Parathyroid adenoma (tissue), 2 donors: ENCODE data around the gene IQGAP3.

Experiments used
- H2AFZ ChIP-seq: fragments of 300-600 bp; sonication (generic); one replicate; pipeline ENCODE4 v1.7.0; 2017; ENCODE audit warnings: antibody characterized with exemption, mild to moderate bottlenecking
- H3K27ac ChIP-seq: fragments of 300-600 bp; sonication (generic); one replicate; pipeline ENCODE4 v1.7.0; 2017
- H3K27me3 ChIP-seq: fragments of 300-600 bp; sonication (generic); one replicate; pipeline ENCODE4 v1.7.0; 2017; ENCODE audit warnings: low read length; ENCODE audit not compliant: control insufficient read depth, insufficient read depth
- H3K36me3 ChIP-seq: fragments of 300-600 bp; sonication (generic); one replicate; pipeline ENCODE4 v1.7.0; 2017; ENCODE audit warnings: low read length; ENCODE audit not compliant: control insufficient read depth, insufficient read depth
- H3K4me1 ChIP-seq: fragments of 300-600 bp; sonication (generic); one replicate; pipeline ENCODE4 v1.7.0; 2017; ENCODE audit warnings: control low read depth
- H3K4me2 ChIP-seq: fragments of 300-600 bp; sonication (generic); one replicate; pipeline ENCODE4 v1.7.0; 2017; ENCODE audit warnings: low read length
- H3K4me3 ChIP-seq: fragments of 300-600 bp; sonication (generic); one replicate; pipeline ENCODE4 v1.7.0; 2017; ENCODE audit warnings: low read depth, low read length
- H3K79me2 ChIP-seq: fragments of 300-600 bp; sonication (generic); one replicate; pipeline ENCODE4 v1.7.0; 2017; ENCODE audit warnings: control low read depth
- H3K9ac ChIP-seq: fragments of 300-600 bp; sonication (generic); one replicate; pipeline ENCODE4 v1.7.0; 2017; ENCODE audit warnings: mild to moderate bottlenecking
- H3K9me3 ChIP-seq: fragments of 300-600 bp; sonication (generic); one replicate; pipeline ENCODE4 v1.7.0; 2017; ENCODE audit warnings: low read length; ENCODE audit not compliant: control insufficient read depth
- CTCF ChIP-seq: fragments of 300-600 bp; sonication (generic); IDR thresholded peaks from one replicate; pipeline ENCODE4 v1.7.0; 2017; ENCODE audit warnings: antibody characterized with exemption, mild to moderate bottlenecking
- donor health status: primary hyperparathyroidism.

IQGAP3 gene

GRCh38 chr1:156594190-156594589 is 21.8 kb upstream of the IQGAP3 start:
- H3K4me2 ChIP-seq = no peak overlapping the region
- no peak overlapping the region for H3K9ac ChIP-seq
- no peak overlapping the region for H3K4me3 ChIP-seq
- no peak overlapping the region for H3K27ac ChIP-seq
- no peaks in the 10 kb centered on the region for H3K36me3 ChIP-seq
- no peaks in the 10 kb centered on the region for H3K9me3 ChIP-seq
- H3K4me1 ChIP-seq = peaks cover 4% of the 10 kb centered on the region
- TF ChIP-seq CTCF = no peak
- no peaks in the 10 kb centered on the region for H3K79me2 ChIP-seq
- H2AFZ ChIP-seq = no peak overlapping the region
- H3K27me3 ChIP-seq = no peaks in the 10 kb centered on the region

GRCh38 chr1:156593661-156593989 is 21.3 kb upstream of the IQGAP3 start:
- no peak overlapping the region for H3K4me3 ChIP-seq
- H3K27me3 ChIP-seq = no peaks in the 10 kb centered on the region
- TF ChIP-seq CTCF = no peak
- H3K9ac ChIP-seq = no peak overlapping the region
- no peak overlapping the region for H2AFZ ChIP-seq
- peaks cover 4% of the 10 kb centered on the region for H3K4me1 ChIP-seq
- H3K4me2 ChIP-seq = no peak overlapping the region
- no peaks in the 10 kb centered on the region for H3K36me3 ChIP-seq
- H3K79me2 ChIP-seq = no peaks in the 10 kb centered on the region
- H3K9me3 ChIP-seq = no peaks in the 10 kb centered on the region
- no peak overlapping the region for H3K27ac ChIP-seq

- Histone ChIP-seq H3K79me2 (no peaks in the 10 kb centered on the region), H2AFZ (no peak overlapping the region), H3K27me3 (no peaks in the 10 kb centered on the region), H3K9me3 (no peaks in the 10 kb centered on the region), H3K9ac (no peak overlapping the region), H3K4me3 (no peak overlapping the region), H3K4me1 (peaks cover 4% of the 10 kb centered on the region), H3K36me3 (no peaks in the 10 kb centered on the region), H3K27ac (no peak overlapping the region), H3K4me2 (no peak overlapping the region)
- no peak for TF ChIP-seq CTCF
Observed at GRCh38 chr1:156592910-156593660, 20.7 kb upstream of the IQGAP3 start.

- peak overlapping the region; percentile 74 for H3K27ac ChIP-seq
- peak overlapping the region; percentile 83 for H3K4me3 ChIP-seq
- no peaks in the 10 kb centered on the region for H3K9me3 ChIP-seq
- H3K4me1 ChIP-seq = peaks cover 4% of the 10 kb centered on the region
- peak overlapping the region; percentile 83 for H2AFZ ChIP-seq
- H3K27me3 ChIP-seq = no peaks in the 10 kb centered on the region
- H3K9ac ChIP-seq = peak overlapping the region; percentile 46
- H3K4me2 ChIP-seq = peak overlapping the region; percentile 92
- H3K79me2 ChIP-seq = no peaks in the 10 kb centered on the region
- no peaks in the 10 kb centered on the region for H3K36me3 ChIP-seq
- TF ChIP-seq CTCF = no peak
Observed at GRCh38 chr1:156592158-156592909, 20.0 kb upstream of the IQGAP3 start.
